ENCODE results near the gene JDP2.

Gene JDP2

DNA sequence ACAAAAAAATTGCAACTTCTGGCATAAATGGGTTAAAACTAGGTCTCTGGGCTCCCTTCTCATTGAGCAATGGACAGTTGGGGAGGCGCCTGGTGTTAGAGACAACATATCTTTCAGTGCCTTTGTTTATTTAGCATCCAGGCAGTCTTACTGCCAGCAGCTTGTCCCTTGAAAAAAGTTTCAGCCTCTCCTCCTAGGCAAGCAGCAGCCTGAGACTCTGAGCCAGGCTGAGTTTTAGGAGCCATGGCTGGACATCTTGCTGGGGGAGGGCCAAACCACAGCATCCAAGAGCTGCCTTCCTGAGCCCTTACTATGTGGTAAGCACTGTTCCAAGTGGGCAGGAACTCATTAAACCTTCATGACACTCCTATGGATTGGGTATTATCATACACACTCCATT is 10.1 kb upstream of the JDP2 start (continued):
- TF ChIP-seq, protein P1, sequence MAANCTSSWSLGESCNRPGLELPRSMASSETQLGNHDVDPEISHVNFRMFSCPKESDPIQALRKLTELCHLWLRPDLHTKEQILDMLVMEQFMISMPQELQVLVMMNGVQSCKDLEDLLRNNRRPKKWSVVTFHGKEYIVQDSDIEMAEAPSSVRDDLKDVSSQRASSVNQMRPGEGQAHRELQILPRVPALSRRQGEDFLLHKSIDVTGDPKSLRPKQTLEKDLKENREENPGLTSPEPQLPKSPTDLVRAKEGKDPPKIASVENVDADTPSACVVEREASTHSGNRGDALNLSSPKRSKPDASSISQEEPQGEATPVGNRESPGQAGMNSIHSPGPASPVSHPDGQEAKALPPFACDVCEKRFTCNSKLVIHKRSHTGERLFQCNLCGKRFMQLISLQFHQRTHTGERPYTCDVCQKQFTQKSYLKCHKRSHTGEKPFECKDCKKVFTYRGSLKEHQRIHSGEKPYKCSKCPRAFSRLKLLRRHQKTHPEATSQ (tag by site-specific recombination; IDR thresholded peaks at IDR 0.05): no peak
- TF ChIP-seq ZNF623 (tag by site-specific recombination; IDR thresholded peaks at IDR 0.05) (no peak), SP2 (tag by site-specific recombination; IDR thresholded peaks at IDR 0.05) (no peak), BCL11A (tag by site-specific recombination; IDR thresholded peaks at IDR 0.05; ENCODE audit: low read depth) (no peak), ZNF324 (tag by site-specific recombination; IDR thresholded peaks at IDR 0.05) (no peak), MZF1 (tag by site-specific recombination; IDR thresholded peaks at IDR 0.05; ENCODE audit: borderline replicate concordance) (no peak), HOXD13 (CRISPR knock-in tag; IDR thresholded peaks at IDR 0.05; ENCODE audit: borderline replicate concordance) (no peak), SALL2 (tag by site-specific recombination; IDR thresholded peaks at IDR 0.05; ENCODE audit: borderline replicate concordance) (no peak)
- TF ChIP-seq, protein P2, sequence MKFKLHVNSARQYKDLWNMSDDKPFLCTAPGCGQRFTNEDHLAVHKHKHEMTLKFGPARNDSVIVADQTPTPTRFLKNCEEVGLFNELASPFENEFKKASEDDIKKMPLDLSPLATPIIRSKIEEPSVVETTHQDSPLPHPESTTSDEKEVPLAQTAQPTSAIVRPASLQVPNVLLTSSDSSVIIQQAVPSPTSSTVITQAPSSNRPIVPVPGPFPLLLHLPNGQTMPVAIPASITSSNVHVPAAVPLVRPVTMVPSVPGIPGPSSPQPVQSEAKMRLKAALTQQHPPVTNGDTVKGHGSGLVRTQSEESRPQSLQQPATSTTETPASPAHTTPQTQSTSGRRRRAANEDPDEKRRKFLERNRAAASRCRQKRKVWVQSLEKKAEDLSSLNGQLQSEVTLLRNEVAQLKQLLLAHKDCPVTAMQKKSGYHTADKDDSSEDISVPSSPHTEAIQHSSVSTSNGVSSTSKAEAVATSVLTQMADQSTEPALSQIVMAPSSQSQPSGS (tag by site-specific recombination; IDR thresholded peaks at IDR 0.05; ENCODE audit: low read depth): no peak

DNA sequence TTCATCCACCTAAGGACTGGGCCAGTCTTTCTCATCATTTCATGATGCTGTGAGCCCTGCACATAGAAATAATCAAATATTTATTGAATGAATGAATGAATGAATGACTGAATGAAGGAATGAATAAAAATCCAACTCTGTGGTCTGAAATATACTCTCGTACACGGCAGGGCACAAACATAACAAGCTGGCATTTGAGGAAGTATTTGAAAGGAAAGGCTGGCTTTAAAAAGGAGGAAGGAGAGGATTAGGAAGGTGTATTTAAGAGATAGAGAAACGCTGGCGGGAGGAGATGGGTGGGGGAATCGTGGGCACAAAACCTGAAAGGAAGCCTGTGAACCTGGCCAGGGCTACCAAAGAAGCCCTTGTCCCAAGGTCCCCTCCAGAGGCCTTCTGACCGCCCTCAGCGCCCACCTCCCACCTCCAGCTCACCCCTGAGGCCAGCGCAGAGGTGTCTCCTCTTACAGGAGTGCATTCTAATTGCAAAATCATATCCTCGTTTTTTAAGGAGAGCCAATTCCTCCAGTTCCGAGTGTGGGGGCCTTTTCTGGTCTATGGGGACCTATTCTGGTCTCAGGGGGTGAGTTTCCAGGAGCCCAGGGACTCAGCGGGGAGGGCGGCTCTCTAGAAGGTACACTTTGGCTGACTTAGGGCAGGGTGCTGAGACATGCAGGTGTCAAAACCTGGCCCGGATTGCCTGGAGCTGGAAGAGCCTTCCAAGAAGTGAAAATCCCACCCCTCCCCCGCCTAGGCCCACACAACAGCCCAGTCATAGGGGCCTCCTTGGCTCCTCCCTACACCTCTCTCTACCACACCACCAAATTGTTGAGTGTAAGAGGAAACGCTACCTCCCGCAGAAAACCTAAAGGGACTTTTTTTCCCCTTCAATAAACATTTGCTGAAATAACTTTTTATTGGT is 8.7 kb upstream of the JDP2 start:
- no peak overlapping the region for H3K27ac ChIP-seq (ENCODE audit: extremely low read depth, low read depth, low read length)
- POLR2A ChIA-PET: no interaction called here
- H3K4me1 ChIP-seq (ENCODE audit: control insufficient read depth, insufficient read depth, low read length): no peaks in the 10 kb centered on the region
- H3K4me3 ChIP-seq (ENCODE audit: low read depth, low read length): no peak overlapping the region
- no peaks in the 10 kb centered on the region for H3K9me3 ChIP-seq (ENCODE audit: control insufficient read depth, insufficient read depth, low read depth, low read length)
- no peaks in the 10 kb centered on the region for H3K36me3 ChIP-seq (ENCODE audit: control insufficient read depth in 2 of 2, insufficient read depth in 1 of 2, low read length in 2 of 2)
- CTCF ChIA-PET: interaction anchor here (0.7 to 1.2 kb wide), 4 partner anchors 70 to 293 kb away, joined by 3 to 4 read pairs (median 3); no protein-coding TSS in a partner anchor
- TF ChIP-seq, protein P3, sequence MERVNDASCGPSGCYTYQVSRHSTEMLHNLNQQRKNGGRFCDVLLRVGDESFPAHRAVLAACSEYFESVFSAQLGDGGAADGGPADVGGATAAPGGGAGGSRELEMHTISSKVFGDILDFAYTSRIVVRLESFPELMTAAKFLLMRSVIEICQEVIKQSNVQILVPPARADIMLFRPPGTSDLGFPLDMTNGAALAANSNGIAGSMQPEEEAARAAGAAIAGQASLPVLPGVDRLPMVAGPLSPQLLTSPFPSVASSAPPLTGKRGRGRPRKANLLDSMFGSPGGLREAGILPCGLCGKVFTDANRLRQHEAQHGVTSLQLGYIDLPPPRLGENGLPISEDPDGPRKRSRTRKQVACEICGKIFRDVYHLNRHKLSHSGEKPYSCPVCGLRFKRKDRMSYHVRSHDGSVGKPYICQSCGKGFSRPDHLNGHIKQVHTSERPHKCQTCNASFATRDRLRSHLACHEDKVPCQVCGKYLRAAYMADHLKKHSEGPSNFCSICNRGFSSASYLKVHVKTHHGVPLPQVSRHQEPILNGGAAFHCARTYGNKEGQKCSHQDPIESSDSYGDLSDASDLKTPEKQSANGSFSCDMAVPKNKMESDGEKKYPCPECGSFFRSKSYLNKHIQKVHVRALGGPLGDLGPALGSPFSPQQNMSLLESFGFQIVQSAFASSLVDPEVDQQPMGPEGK (tag by site-specific recombination; IDR thresholded peaks at IDR 0.05): 0 out of 2 replicates have a peak, but pooled peaks have one; percentile 32
- TF ChIP-seq ZNF133 (tag by site-specific recombination; IDR thresholded peaks at IDR 0.05) (no peak), SP3 (tag by site-specific recombination; IDR thresholded peaks at IDR 0.05) (peak; percentile 26; the same call in 1 of the 2 replicates), ZBTB48 (tag by site-specific recombination; IDR thresholded peaks at IDR 0.05) (peak; percentile 72), ZNF670 (tag by site-specific recombination; IDR thresholded peaks at IDR 0.05; ENCODE audit: low read depth) (no peak), GLIS2 (tag by site-specific recombination; IDR thresholded peaks at IDR 0.05) (0 out of 2 replicates have a peak, but pooled peaks have one; percentile 22), BCL6B (tag by site-specific recombination; IDR thresholded peaks at IDR 0.05) (peak; percentile 87), OSR2 (tag by site-specific recombination; IDR thresholded peaks at IDR 0.05) (no peak), ZFHX2 (tag by site-specific recombination; conservative IDR thresholded peaks at IDR 0.05) (peak; percentile 81), GLI4 (tag by site-specific recombination; IDR thresholded peaks at IDR 0.05) (no peak), GLIS1 (tag by site-specific recombination; IDR thresholded peaks at IDR 0.05) (peak; percentile 24; the same call in 1 of the 2 replicates)
- TF ChIP-seq, protein P4, sequence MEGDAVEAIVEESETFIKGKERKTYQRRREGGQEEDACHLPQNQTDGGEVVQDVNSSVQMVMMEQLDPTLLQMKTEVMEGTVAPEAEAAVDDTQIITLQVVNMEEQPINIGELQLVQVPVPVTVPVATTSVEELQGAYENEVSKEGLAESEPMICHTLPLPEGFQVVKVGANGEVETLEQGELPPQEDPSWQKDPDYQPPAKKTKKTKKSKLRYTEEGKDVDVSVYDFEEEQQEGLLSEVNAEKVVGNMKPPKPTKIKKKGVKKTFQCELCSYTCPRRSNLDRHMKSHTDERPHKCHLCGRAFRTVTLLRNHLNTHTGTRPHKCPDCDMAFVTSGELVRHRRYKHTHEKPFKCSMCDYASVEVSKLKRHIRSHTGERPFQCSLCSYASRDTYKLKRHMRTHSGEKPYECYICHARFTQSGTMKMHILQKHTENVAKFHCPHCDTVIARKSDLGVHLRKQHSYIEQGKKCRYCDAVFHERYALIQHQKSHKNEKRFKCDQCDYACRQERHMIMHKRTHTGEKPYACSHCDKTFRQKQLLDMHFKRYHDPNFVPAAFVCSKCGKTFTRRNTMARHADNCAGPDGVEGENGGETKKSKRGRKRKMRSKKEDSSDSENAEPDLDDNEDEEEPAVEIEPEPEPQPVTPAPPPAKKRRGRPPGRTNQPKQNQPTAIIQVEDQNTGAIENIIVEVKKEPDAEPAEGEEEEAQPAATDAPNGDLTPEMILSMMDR (tag by site-specific recombination; IDR thresholded peaks at IDR 0.05): no peak
- TF ChIP-seq, protein P5, sequence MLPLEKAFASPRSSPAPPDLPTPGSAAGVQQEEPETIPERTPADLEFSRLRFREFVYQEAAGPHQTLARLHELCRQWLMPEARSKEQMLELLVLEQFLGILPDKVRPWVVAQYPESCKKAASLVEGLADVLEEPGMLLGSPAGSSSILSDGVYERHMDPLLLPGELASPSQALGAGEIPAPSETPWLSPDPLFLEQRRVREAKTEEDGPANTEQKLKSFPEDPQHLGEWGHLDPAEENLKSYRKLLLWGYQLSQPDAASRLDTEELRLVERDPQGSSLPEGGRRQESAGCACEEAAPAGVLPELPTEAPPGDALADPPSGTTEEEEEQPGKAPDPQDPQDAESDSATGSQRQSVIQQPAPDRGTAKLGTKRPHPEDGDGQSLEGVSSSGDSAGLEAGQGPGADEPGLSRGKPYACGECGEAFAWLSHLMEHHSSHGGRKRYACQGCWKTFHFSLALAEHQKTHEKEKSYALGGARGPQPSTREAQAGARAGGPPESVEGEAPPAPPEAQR (tag by site-specific recombination; IDR thresholded peaks at IDR 0.05): 0 out of 2 replicates have a peak, but pooled peaks have one; percentile 42
- TF ChIP-seq, protein P6, sequence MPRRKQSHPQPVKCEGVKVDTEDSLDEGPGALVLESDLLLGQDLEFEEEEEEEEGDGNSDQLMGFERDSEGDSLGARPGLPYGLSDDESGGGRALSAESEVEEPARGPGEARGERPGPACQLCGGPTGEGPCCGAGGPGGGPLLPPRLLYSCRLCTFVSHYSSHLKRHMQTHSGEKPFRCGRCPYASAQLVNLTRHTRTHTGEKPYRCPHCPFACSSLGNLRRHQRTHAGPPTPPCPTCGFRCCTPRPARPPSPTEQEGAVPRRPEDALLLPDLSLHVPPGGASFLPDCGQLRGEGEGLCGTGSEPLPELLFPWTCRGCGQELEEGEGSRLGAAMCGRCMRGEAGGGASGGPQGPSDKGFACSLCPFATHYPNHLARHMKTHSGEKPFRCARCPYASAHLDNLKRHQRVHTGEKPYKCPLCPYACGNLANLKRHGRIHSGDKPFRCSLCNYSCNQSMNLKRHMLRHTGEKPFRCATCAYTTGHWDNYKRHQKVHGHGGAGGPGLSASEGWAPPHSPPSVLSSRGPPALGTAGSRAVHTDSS (tag by site-specific recombination; IDR thresholded peaks at IDR 0.05): 0 out of 2 replicates have a peak, but pooled peaks have one; percentile 19

All from HEK293 (cell line).